ENCODE results near the gene COA4.

Gene COA4

GRCh38 chr11:73876424-73877310 lies at the start of gene COA4, which contains the start of gene PAAF1:
Gene COA4 (minus strand): TSS chr11:73876846. CDS start chr11:73873378, 3,468 bp downstream.
Gene PAAF1 (plus strand): TSS chr11:73876999. CDS start chr11:73877022, 23 bp downstream.
- peaks cover 27% of the 10 kb centered on the region for H3K36me3 ChIP-seq (ENCODE audit: control insufficient read depth, low read depth, low read length)
- H3K27me3 ChIP-seq (ENCODE audit: control insufficient read depth, insufficient read depth, low read length): no peaks in the 10 kb centered on the region
- no peaks in the 10 kb centered on the region for H3K9me3 ChIP-seq (ENCODE audit: control insufficient read depth, low read depth, low read length)
- peak within 1 kb of the TSS; percentile 95 for H3K27ac ChIP-seq (ENCODE audit: low read length)
- H3K4me3 ChIP-seq (ENCODE audit: low read length): peak within 1 kb of the TSS; percentile 89
- H3K4me1 ChIP-seq (ENCODE audit: control insufficient read depth, low read depth, low read length): peaks cover 7% of the 10 kb centered on the region
- H3K9ac ChIP-seq (ENCODE audit: low read length): peak within 1 kb of the TSS; percentile 100

GRCh38 chr11:73921180-73921579 lies 44.5 kb upstream of the COA4 start:
- Histone ChIP-seq H3K4me3 (ENCODE audit: low read length) (no peak overlapping the region), H3K27ac (ENCODE audit: low read length) (no peak overlapping the region), H3K4me1 (ENCODE audit: control insufficient read depth, low read depth, low read length) (no peaks in the 10 kb centered on the region), H3K9me3 (ENCODE audit: control insufficient read depth, low read depth, low read length) (no peaks in the 10 kb centered on the region), H3K36me3 (ENCODE audit: control insufficient read depth, low read depth, low read length) (peaks cover 23% of the 10 kb centered on the region), H3K27me3 (ENCODE audit: control insufficient read depth, insufficient read depth, low read length) (no peaks in the 10 kb centered on the region), H3K9ac (ENCODE audit: low read length) (no peak overlapping the region)

GRCh38 chr11:73916435-73916834 lies 39.8 kb upstream of the COA4 start:
- no peak overlapping the region for H3K4me3 ChIP-seq (ENCODE audit: low read length)
- no peak overlapping the region for H3K27ac ChIP-seq (ENCODE audit: low read length)
- H3K9me3 ChIP-seq (ENCODE audit: control insufficient read depth, low read depth, low read length): no peaks in the 10 kb centered on the region
- no peaks in the 10 kb centered on the region for H3K4me1 ChIP-seq (ENCODE audit: control insufficient read depth, low read depth, low read length)
- no peaks in the 10 kb centered on the region for H3K27me3 ChIP-seq (ENCODE audit: control insufficient read depth, insufficient read depth, low read length)
- H3K9ac ChIP-seq (ENCODE audit: low read length): no peak overlapping the region
- H3K36me3 ChIP-seq (ENCODE audit: control insufficient read depth, low read depth, low read length): peaks cover 17% of the 10 kb centered on the region

GRCh38 chr11:73914284-73914683 lies 37.6 kb upstream of the COA4 start:
- H3K36me3 ChIP-seq (ENCODE audit: control insufficient read depth, low read depth, low read length): peaks cover 20% of the 10 kb centered on the region
- no peak overlapping the region for H3K4me3 ChIP-seq (ENCODE audit: low read length)
- H3K27ac ChIP-seq (ENCODE audit: low read length): no peak overlapping the region
- H3K9me3 ChIP-seq (ENCODE audit: control insufficient read depth, low read depth, low read length): no peaks in the 10 kb centered on the region
- no peaks in the 10 kb centered on the region for H3K27me3 ChIP-seq (ENCODE audit: control insufficient read depth, insufficient read depth, low read length)
- H3K4me1 ChIP-seq (ENCODE audit: control insufficient read depth, low read depth, low read length): no peaks in the 10 kb centered on the region
- no peak overlapping the region for H3K9ac ChIP-seq (ENCODE audit: low read length)

- Histone ChIP-seq H3K27me3 (ENCODE audit: control insufficient read depth, insufficient read depth, low read length) (no peaks in the 10 kb centered on the region), H3K36me3 (ENCODE audit: control insufficient read depth, low read depth, low read length) (peaks cover 14% of the 10 kb centered on the region), H3K4me1 (ENCODE audit: control insufficient read depth, low read depth, low read length) (no peaks in the 10 kb centered on the region), H3K9ac (ENCODE audit: low read length) (no peak overlapping the region), H3K27ac (ENCODE audit: low read length) (no peak overlapping the region), H3K4me3 (ENCODE audit: low read length) (no peak overlapping the region), H3K9me3 (ENCODE audit: control insufficient read depth, low read depth, low read length) (no peaks in the 10 kb centered on the region)
Measured at GRCh38 chr11:73913472-73913871, 36.8 kb upstream of the COA4 start.

GRCh38 chr11:73912026-73912425 lies 35.4 kb upstream of the COA4 start:
- no peak overlapping the region for H3K27ac ChIP-seq (ENCODE audit: low read length)
- H3K9me3 ChIP-seq (ENCODE audit: control insufficient read depth, low read depth, low read length): no peaks in the 10 kb centered on the region
- H3K4me1 ChIP-seq (ENCODE audit: control insufficient read depth, low read depth, low read length): no peaks in the 10 kb centered on the region
- peaks cover 14% of the 10 kb centered on the region for H3K36me3 ChIP-seq (ENCODE audit: control insufficient read depth, low read depth, low read length)
- H3K4me3 ChIP-seq (ENCODE audit: low read length): no peak overlapping the region
- no peak overlapping the region for H3K9ac ChIP-seq (ENCODE audit: low read length)
- no peaks in the 10 kb centered on the region for H3K27me3 ChIP-seq (ENCODE audit: control insufficient read depth, insufficient read depth, low read length)

- peaks cover 14% of the 10 kb centered on the region for H3K36me3 ChIP-seq (ENCODE audit: control insufficient read depth, low read depth, low read length)
- H3K9ac ChIP-seq (ENCODE audit: low read length): no peak overlapping the region
- H3K9me3 ChIP-seq (ENCODE audit: control insufficient read depth, low read depth, low read length): no peaks in the 10 kb centered on the region
- no peak overlapping the region for H3K27ac ChIP-seq (ENCODE audit: low read length)
- no peak overlapping the region for H3K4me3 ChIP-seq (ENCODE audit: low read length)
- no peaks in the 10 kb centered on the region for H3K4me1 ChIP-seq (ENCODE audit: control insufficient read depth, low read depth, low read length)
- no peaks in the 10 kb centered on the region for H3K27me3 ChIP-seq (ENCODE audit: control insufficient read depth, insufficient read depth, low read length)
Measured at GRCh38 chr11:73907191-73907590, 30.5 kb upstream of the COA4 start.

- no peak overlapping the region for H3K9ac ChIP-seq (ENCODE audit: low read length)
- H3K36me3 ChIP-seq (ENCODE audit: control insufficient read depth, low read depth, low read length): peaks cover 11% of the 10 kb centered on the region
- no peak overlapping the region for H3K4me3 ChIP-seq (ENCODE audit: low read length)
- H3K27me3 ChIP-seq (ENCODE audit: control insufficient read depth, insufficient read depth, low read length): no peaks in the 10 kb centered on the region
- no peak overlapping the region for H3K27ac ChIP-seq (ENCODE audit: low read length)
- no peaks in the 10 kb centered on the region for H3K4me1 ChIP-seq (ENCODE audit: control insufficient read depth, low read depth, low read length)
- no peaks in the 10 kb centered on the region for H3K9me3 ChIP-seq (ENCODE audit: control insufficient read depth, low read depth, low read length)
Measured at GRCh38 chr11:73902303-73902702, 25.7 kb upstream of the COA4 start.

GRCh38 chr11:73894725-73895335 lies 18.2 kb upstream of the COA4 start:
- Histone ChIP-seq H3K9ac (ENCODE audit: low read length) (no peak overlapping the region), H3K4me1 (ENCODE audit: control insufficient read depth, low read depth, low read length) (no peaks in the 10 kb centered on the region), H3K36me3 (ENCODE audit: control insufficient read depth, low read depth, low read length) (peaks cover 3% of the 10 kb centered on the region), H3K9me3 (ENCODE audit: control insufficient read depth, low read depth, low read length) (no peaks in the 10 kb centered on the region), H3K27ac (ENCODE audit: low read length) (no peak overlapping the region), H3K27me3 (ENCODE audit: control insufficient read depth, insufficient read depth, low read length) (no peaks in the 10 kb centered on the region), H3K4me3 (ENCODE audit: low read length) (no peak overlapping the region)

- Histone ChIP-seq H3K4me1 (ENCODE audit: control insufficient read depth, low read depth, low read length) (no peaks in the 10 kb centered on the region), H3K27me3 (ENCODE audit: control insufficient read depth, insufficient read depth, low read length) (no peaks in the 10 kb centered on the region), H3K9ac (ENCODE audit: low read length) (no peak overlapping the region), H3K36me3 (ENCODE audit: control insufficient read depth, low read depth, low read length) (peaks cover 3% of the 10 kb centered on the region), H3K27ac (ENCODE audit: low read length) (no peak overlapping the region), H3K4me3 (ENCODE audit: low read length) (no peak overlapping the region), H3K9me3 (ENCODE audit: control insufficient read depth, low read depth, low read length) (no peaks in the 10 kb centered on the region)
Measured at GRCh38 chr11:73893041-73893440, 16.4 kb upstream of the COA4 start.

- no peak overlapping the region for H3K9ac ChIP-seq (ENCODE audit: low read length)
- H3K9me3 ChIP-seq (ENCODE audit: control insufficient read depth, low read depth, low read length): no peaks in the 10 kb centered on the region
- H3K4me3 ChIP-seq (ENCODE audit: low read length): no peak overlapping the region
- no peak overlapping the region for H3K27ac ChIP-seq (ENCODE audit: low read length)
- no peaks in the 10 kb centered on the region for H3K4me1 ChIP-seq (ENCODE audit: control insufficient read depth, low read depth, low read length)
- peaks cover 3% of the 10 kb centered on the region for H3K36me3 ChIP-seq (ENCODE audit: control insufficient read depth, low read depth, low read length)
- H3K27me3 ChIP-seq (ENCODE audit: control insufficient read depth, insufficient read depth, low read length): no peaks in the 10 kb centered on the region
Measured at GRCh38 chr11:73889536-73889935, 12.9 kb upstream of the COA4 start.

Measured in iPS-18a (cell line).